ENCODE data around the gene ADGRV1. TPM values are rescaled to one million over a fixed set of nuclear protein-coding genes. Genes with fewer than 3 reads are reported as not detected.

ADGRV1 gene, protein sequence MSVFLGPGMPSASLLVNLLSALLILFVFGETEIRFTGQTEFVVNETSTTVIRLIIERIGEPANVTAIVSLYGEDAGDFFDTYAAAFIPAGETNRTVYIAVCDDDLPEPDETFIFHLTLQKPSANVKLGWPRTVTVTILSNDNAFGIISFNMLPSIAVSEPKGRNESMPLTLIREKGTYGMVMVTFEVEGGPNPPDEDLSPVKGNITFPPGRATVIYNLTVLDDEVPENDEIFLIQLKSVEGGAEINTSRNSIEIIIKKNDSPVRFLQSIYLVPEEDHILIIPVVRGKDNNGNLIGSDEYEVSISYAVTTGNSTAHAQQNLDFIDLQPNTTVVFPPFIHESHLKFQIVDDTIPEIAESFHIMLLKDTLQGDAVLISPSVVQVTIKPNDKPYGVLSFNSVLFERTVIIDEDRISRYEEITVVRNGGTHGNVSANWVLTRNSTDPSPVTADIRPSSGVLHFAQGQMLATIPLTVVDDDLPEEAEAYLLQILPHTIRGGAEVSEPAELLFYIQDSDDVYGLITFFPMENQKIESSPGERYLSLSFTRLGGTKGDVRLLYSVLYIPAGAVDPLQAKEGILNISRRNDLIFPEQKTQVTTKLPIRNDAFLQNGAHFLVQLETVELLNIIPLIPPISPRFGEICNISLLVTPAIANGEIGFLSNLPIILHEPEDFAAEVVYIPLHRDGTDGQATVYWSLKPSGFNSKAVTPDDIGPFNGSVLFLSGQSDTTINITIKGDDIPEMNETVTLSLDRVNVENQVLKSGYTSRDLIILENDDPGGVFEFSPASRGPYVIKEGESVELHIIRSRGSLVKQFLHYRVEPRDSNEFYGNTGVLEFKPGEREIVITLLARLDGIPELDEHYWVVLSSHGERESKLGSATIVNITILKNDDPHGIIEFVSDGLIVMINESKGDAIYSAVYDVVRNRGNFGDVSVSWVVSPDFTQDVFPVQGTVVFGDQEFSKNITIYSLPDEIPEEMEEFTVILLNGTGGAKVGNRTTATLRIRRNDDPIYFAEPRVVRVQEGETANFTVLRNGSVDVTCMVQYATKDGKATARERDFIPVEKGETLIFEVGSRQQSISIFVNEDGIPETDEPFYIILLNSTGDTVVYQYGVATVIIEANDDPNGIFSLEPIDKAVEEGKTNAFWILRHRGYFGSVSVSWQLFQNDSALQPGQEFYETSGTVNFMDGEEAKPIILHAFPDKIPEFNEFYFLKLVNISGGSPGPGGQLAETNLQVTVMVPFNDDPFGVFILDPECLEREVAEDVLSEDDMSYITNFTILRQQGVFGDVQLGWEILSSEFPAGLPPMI (N-terminal part only)
- under 1 TPM; 0.45 to 0.74 TPM for total RNA-seq

DNA sequence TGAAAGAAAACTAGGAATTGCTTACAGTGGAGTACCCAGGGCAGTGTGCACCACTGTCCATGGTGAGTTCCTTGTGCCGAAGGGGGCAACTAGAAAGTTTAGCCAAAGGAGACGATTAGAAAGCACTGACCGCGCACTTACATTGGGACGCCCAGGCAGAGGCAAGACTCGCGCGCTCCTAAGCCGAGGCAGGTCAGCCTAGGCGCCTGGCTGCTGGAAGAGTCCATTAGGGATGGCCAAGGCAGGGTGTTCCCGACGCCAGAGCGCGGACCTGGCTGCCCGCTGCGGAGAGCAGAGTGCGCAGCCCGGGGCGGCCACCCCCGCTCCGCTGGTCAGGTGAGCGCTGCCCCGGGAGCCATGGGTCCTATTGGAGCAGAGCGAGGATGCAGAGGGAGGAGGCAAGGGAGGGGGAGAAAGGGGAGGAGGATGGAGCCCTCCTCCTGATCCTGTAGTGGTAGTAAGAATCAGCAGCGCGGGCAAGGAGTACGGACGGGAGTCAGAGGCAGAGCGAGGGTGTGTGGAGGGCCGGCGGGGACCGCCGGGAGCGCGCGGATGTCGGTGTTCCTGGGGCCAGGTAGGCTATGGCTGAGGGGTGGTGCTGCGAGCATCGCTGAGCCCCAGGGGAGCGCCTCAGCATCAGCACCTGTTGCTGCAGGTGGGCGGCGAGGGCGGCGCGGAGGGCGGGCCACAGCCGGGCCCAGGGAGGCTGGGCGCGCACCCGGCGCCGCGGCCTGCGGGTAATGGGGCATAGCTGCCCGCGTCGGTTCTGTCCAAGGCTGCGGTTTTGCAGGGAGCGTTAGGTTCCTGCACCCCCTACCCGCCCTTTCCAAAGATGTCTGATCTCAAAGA lies at the start of gene ADGRV1:
TSS of gene ADGRV1 (plus strand) at position 454 of the 849 bp plus-strand sequence. CDS start at position 553, 99 bp downstream.
- Mint-ChIP-seq H3K9me3 (no peaks in the 10 kb centered on the region), H3K27ac (no peak within 1 kb of the TSS), H3K36me3 (ENCODE audit: low read depth) (no peaks in the 10 kb centered on the region), H3K4me1 (peaks cover 7% of the 10 kb centered on the region), H3K4me3 (peak within 1 kb of the TSS; percentile 54), H3K27me3 (peaks cover 69% of the 10 kb centered on the region)
- ATAC-seq (replicated peaks), result peak; percentile 69

DNA sequence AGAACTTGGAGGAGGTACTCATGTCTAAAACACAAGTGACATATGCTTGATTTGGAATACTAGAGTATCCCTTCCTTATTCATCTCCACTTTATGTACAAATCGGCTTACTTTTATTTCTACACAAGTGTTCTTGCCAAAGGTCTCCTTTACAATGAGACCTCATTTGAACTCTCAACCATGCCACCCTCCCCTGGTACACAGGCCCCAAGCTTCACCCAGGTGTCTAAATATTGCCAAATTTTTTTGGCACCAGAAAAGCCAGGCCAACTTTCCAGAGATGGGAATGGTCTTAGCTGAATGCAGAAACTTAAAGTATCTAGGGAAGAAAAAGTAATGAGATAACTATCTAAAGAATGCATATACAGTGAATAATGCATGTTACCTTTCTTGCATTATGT lies 48.2 kb upstream of the ADGRV1 start:
- Mint-ChIP-seq H3K4me3 (no peak overlapping the region), H3K36me3 (ENCODE audit: low read depth) (peaks cover 12% of the 10 kb centered on the region), H3K4me1 (no peaks in the 10 kb centered on the region), H3K27ac (no peak overlapping the region), H3K27me3 (no peaks in the 10 kb centered on the region), H3K9me3 (no peaks in the 10 kb centered on the region)
- no peak for ATAC-seq (replicated peaks)

DNA sequence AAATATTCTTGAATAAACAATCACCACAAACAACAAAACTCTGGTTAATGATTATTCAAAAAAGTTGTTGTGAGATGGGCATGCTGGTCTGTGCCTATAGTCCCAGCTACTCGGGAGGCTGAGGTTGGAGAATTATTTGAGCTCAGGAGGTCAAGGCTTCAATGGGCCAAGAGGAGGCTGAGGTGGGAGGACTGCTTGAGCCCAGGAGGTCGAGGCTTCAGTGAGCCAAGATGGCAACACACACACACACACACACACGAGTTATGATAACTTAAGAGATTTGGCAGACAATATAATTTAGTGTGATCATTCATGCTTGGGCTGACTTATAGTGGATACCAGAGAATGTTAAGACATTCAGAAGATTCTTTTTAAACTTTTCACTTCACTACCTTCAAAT lies 44.1 kb upstream of the ADGRV1 start:
- H3K36me3 Mint-ChIP-seq (ENCODE audit: low read depth), result peaks cover 46% of the 10 kb centered on the region
- no peaks in the 10 kb centered on the region for H3K4me1 Mint-ChIP-seq
- no peak overlapping the region for H3K4me3 Mint-ChIP-seq
- no peaks in the 10 kb centered on the region for H3K9me3 Mint-ChIP-seq
- no peak overlapping the region for H3K27ac Mint-ChIP-seq
- ATAC-seq (replicated peaks), result no peak
- no peaks in the 10 kb centered on the region for H3K27me3 Mint-ChIP-seq

DNA sequence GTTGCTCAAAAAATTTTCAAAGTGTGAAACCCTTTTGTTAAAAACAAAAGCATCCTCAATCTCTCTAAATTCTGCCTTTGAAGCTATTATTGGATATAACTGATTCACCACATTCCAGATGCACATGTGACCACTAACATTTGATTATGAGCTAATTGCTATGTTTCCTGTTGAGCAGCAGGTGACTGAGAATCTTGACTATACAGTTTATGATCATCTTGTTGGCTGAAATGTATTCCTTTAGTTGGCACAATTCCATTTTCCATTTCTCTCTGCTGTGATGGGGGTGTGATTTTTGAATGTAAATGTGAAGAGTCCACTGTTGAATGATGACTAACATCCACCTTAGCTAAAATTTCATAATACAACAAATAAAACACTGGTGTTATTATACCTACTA lies 39.9 kb upstream of the ADGRV1 start:
- Mint-ChIP-seq H3K4me1 (peaks cover 5% of the 10 kb centered on the region), H3K9me3 (no peaks in the 10 kb centered on the region), H3K4me3 (no peak overlapping the region), H3K36me3 (ENCODE audit: low read depth) (peaks cover 87% of the 10 kb centered on the region), H3K27me3 (no peaks in the 10 kb centered on the region), H3K27ac (no peak overlapping the region)
- no peak for ATAC-seq (replicated peaks)

DNA sequence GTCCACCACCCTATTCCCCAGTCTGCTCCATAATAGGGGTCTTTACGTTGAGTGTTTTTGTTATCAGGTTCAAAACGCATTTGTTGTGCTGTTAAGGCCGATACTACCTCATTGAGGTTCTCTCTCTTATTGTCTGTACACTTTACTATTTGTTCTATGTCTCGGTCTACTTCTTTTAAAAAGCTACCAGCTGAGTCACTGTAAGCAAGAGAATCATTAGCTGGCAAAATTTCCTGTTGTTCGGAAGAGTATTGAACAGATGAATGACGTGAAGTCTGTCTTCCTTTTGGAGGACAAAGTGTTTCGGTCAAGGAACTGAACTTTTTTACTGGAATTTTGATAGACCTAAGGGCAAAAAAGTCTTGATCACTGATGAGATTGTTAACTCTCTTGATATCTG lies 39.5 kb upstream of the ADGRV1 start:
- Mint-ChIP-seq H3K27ac (no peak overlapping the region), H3K9me3 (no peaks in the 10 kb centered on the region), H3K27me3 (no peaks in the 10 kb centered on the region), H3K4me3 (no peak overlapping the region), H3K36me3 (ENCODE audit: low read depth) (peaks cover 91% of the 10 kb centered on the region), H3K4me1 (peaks cover 5% of the 10 kb centered on the region)
- ATAC-seq (replicated peaks), result no peak

DNA sequence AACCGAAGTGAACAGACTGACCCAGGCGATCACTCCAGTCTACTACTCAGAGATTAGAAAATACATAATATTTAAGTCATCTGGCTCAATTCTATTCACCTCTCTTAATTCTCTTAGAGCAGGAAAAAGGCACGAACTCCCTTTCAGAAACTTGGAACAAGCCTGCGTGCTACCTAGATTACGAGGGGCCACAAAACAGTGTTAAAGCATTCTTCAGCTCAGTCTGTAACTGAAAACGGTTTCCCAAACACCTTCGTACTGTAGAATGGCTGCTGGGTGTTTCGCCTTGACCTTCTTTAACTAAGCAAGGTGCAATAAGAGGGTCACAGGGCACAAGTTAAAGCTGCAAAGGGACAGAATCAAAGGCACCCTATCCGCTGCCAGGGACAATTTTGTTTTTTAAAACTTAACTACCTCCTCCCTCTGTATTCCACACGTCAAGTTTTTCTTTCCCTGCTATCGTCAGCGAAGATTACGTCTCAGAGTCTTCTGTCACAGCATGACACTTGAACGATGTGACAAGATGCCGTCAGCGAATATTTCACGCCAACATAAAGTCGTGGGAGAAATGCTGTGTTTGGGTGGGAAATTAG lies 29.9 kb upstream of the ADGRV1 start:
- Mint-ChIP-seq H3K4me1 (peaks cover 16% of the 10 kb centered on the region), H3K27ac (peak overlapping the region; percentile 98), H3K27me3 (peaks cover 8% of the 10 kb centered on the region), H3K9me3 (no peaks in the 10 kb centered on the region), H3K4me3 (peak overlapping the region; percentile 99), H3K36me3 (ENCODE audit: low read depth) (peaks cover 48% of the 10 kb centered on the region)
- peak; percentile 28 for ATAC-seq (replicated peaks)

DNA sequence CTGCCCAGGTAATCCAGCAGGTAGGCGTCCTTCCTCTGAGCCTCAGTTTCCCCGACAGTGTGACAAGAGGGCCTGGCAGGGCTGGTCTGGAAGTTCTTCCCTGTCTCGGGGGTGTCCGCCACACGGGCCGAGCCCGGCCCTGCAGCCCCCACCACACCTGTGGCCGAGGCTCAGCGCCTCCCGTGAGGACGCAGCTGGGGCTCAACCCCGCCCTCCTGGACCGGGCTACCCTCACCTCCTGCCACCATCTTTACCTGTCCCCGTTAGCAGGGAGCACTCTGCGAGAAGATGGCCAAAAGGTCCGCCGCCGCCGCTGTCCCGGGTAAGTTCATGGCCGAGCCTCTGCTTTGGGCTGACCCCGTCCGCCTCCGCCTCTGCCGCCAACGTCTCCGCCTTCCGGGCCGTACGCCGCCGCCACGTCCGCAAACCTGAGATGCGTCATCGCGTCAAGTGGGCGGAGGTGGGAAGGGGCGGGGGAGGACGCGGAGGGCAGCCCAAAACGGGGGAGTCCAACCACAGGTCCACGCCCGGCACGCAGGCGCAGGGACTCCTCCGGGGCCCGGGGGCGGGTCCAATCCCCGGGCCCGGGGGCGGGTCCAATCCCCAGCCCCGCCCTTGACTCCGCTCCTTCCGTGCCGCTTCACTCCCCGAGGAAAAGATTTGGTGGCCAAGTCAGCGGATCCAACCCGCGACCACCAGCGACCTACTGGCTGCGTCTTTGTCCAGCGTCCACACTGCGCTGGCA lies 29.2 kb upstream of the ADGRV1 start, which contains the start of gene LYSMD3:
TSS of gene LYSMD3 (minus strand) at position 391 of the 745 bp plus-strand sequence. CDS start 4,295 bp downstream, outside the sequence.
- H3K27me3 Mint-ChIP-seq, result peaks cover 14% of the 10 kb centered on the region
- H3K36me3 Mint-ChIP-seq (ENCODE audit: low read depth), result peaks cover 41% of the 10 kb centered on the region
- H3K4me3 Mint-ChIP-seq, result peak within 1 kb of the TSS; percentile 99
- no peaks in the 10 kb centered on the region for H3K9me3 Mint-ChIP-seq
- peak; percentile 93 for ATAC-seq (replicated peaks)
- peaks cover 16% of the 10 kb centered on the region for H3K4me1 Mint-ChIP-seq
- H3K27ac Mint-ChIP-seq, result peak within 1 kb of the TSS; percentile 98

DNA sequence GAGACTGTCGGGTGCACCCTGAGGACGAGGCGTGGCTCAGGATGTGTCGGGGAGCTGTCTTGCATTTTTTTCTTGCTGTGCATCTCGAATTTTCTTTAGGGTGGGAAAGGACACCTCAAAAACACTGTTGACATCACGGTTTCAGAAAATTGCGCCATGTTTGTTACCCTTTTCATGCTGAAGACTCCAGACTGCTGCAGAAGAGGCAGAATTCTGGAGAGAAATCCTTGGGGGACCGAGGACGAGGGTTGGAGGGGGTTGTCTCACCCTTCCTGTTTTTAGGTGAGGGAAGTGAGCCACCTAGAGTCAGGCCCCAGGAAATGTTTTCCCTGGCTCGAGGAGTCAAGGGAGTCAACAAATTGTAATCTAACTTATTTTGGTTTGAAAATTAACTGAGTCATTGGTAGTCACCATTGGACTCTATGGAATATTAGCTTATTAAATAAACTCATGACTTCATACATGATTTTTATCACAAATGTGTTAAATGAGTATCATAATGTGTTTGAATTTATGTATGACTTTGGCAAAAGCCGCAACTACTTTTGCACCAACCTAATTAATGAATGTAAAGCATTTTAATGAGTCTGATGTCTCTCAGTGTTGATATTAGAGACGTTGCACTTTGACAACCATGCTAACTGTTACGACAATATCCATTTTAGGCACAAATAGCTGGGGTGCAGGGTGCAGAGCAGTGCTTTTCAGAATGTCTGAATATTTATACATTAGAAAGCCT lies 28.5 kb upstream of the ADGRV1 start:
- Mint-ChIP-seq H3K9me3 (no peaks in the 10 kb centered on the region), H3K4me3 (peak overlapping the region; percentile 99), H3K27me3 (peaks cover 18% of the 10 kb centered on the region), H3K4me1 (peaks cover 16% of the 10 kb centered on the region), H3K27ac (peak overlapping the region; percentile 98), H3K36me3 (ENCODE audit: low read depth) (peaks cover 34% of the 10 kb centered on the region)
- ATAC-seq (replicated peaks), result peak; percentile 64

DNA sequence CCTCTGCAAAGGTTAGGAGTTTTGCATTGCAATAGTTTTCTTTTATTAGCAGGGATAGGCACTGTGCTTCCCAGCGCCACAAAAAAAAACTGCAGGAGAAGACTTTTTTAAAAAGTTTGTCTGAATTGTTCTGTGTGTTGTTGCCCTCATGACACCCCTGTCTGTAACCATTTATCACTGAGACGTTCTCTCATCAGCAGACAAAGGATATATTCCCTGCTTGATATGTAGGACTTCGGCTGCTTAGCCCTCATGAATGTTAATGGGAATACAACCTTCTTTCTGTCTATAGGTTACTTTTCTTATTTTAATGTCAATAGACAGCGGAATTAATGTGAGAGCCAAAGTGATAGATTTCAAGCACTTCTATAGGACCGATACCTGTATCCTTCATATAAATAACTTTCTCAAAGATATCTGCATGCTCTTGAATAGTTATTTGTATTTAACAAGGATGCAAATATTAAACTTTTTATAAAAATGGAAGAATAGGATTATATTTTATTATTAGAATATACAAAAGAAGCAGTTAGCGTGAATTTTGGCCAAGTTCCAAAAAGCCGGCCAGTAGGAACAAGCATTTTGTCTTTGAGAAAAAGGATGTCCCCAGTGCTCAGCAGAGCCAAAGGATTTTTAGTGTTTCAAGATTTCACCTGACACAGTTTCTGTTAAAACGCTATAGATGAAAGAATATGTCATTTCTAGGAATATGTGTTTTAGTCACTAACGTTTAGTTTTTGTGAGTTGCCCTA lies 27.7 kb upstream of the ADGRV1 start:
- no peaks in the 10 kb centered on the region for H3K9me3 Mint-ChIP-seq
- H3K4me3 Mint-ChIP-seq, result peak overlapping the region; percentile 99

DNA sequence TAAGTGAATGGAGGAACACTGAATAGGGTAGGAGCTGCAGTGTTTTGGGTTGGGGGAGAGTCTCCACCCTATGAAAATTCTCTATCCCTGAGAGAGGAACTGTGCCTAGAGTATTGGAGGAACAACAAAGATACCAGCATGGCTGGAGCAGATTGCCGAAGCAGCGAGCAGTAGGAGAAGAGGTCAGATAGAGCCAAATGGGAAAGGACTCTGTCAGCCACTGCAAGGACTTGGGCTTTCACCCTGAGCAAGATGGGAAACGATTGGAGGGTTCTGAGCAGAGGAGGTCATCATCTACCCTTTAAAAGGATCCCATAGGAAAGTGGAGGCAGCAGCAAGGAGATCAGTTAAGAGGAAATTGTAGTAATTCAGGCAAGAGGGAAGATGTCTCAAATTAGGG lies 24.8 kb upstream of the ADGRV1 start:
- Mint-ChIP-seq H3K4me1 (no peaks in the 10 kb centered on the region), H3K27me3 (peaks cover 30% of the 10 kb centered on the region), H3K27ac (no peak overlapping the region), H3K9me3 (no peaks in the 10 kb centered on the region), H3K4me3 (no peak overlapping the region), H3K36me3 (ENCODE audit: low read depth) (no peaks in the 10 kb centered on the region)
- no peak for ATAC-seq (replicated peaks)

More for the DNA sequence above, 27.7 kb upstream of the ADGRV1 start:
- no peak for ATAC-seq (replicated peaks)
- Mint-ChIP-seq H3K36me3 (ENCODE audit: low read depth) (peaks cover 26% of the 10 kb centered on the region), H3K27me3 (peaks cover 24% of the 10 kb centered on the region), H3K27ac (no peak overlapping the region), H3K4me1 (peaks cover 16% of the 10 kb centered on the region)

DNA sequence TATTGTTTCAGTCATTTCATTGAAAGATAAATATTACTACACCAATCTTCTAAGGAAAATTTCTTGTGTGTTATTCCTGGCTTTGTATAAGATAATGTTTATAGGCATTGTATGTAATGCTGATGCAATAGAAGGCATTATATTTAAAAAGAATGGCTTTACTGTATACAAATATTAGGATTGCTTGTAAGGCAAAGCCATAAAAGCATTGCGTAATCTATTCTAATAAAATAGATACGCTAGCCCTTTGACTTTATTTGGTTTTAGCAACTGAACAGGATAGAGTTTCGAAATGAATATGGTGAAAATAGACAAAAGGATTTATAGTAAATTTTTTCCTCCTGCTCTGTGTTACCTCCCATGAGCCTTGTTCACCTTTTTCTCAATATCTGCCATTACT lies 23.7 kb upstream of the ADGRV1 start:
- Mint-ChIP-seq H3K4me1 (no peaks in the 10 kb centered on the region), H3K27ac (no peak overlapping the region), H3K4me3 (no peak overlapping the region), H3K36me3 (ENCODE audit: low read depth) (no peaks in the 10 kb centered on the region), H3K9me3 (no peaks in the 10 kb centered on the region), H3K27me3 (peaks cover 36% of the 10 kb centered on the region)
- ATAC-seq (replicated peaks), result no peak
